Bronchial epithelial cell (primary cell): ENCODE results near the gene RTEL1. TPM values are rescaled to one million over a fixed set of nuclear protein-coding genes. Genes with fewer than 3 reads are reported as not detected.

Experiments used
- DNase-seq: peaks from one replicate; pipeline ENCODE4 v3.0.0-alpha.2; 2010; ENCODE audit warnings: low read depth
- FAIRE-seq: peaks from 2 replicates; lab custom pipeline; 2011; peaks lifted over from hg19 to GRCh38; lab: Jason Lieb, UNC
- H3K27me3 ChIP-seq: 2 replicates; pipeline ENCODE4 v1.5.1; 2011; ENCODE audit warnings: low read length; ENCODE audit not compliant: control insufficient read depth, insufficient read depth
- H3K36me3 ChIP-seq: 2 replicates; pipeline ENCODE4 v1.5.1; 2011; ENCODE audit warnings: low read length; ENCODE audit not compliant: control insufficient read depth, insufficient read depth
- H3K4me3 ChIP-seq: 2 replicates; pipeline ENCODE4 v1.5.1; 2011; ENCODE audit warnings: mild to moderate bottlenecking, low read depth, low read length, control low read depth
- total RNA-seq: library from RNA; depleted of rRNA; stranded (reverse); fragments of >200 nt; gene quantifications from 2 replicates; pipeline ENCODE4 v1.2.1, GENCODE V29; 2014
- TF ChIP-seq, protein P1 (sequence below): IDR thresholded peaks from 2 replicates; pipeline ENCODE4 v1.5.1; 2011; ENCODE audit warnings: mild to moderate bottlenecking, moderate library complexity, low read length, control low read depth, inconsistent platforms; ENCODE audit not compliant: insufficient read depth, severe bottlenecking

Gene RTEL1
- total RNA-seq, 1 donor from 2014 or later = 4.5 TPM

DNA sequence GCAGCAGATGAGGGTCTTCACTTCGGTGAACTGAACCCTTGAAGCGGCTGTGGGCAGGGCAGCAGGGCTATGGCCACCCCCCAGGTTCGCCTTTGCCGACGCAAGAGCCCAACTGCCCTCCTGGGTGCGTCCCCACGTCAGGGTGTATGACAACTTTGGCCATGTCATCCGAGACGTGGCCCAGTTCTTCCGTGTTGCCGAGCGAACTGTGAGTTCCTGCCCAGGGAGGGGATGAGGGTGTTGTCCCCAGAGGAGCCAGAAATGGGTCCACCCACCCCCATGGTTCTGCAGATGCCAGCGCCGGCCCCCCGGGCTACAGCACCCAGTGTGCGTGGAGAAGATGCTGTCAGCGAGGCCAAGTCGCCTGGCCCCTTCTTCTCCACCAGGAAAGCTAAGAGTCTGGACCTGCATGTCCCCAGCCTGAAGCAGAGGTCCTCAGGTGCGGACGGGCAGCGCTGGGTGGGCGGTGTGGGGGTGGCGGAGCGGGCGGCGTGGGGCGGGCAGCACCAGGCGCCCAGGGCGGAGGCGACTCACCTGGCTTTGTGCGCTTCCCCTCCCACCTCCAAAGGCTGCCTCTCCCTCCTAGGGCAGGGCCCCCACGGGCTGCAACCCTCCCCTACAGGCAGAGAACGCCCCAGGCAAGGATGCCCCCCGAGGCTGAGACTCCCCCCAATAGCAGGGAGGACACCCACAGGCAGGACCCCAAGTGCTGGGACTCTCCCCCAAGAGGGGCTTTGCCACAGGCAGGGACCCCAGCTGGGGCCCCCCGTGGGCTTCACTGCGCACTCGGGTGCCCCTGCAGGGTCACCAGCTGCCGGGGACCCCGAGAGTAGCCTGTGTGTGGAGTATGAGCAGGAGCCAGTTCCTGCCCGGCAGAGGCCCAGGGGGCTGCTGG is 32.1 kb downstream of the RTEL1 start:
- no peak for FAIRE-seq

DNA sequence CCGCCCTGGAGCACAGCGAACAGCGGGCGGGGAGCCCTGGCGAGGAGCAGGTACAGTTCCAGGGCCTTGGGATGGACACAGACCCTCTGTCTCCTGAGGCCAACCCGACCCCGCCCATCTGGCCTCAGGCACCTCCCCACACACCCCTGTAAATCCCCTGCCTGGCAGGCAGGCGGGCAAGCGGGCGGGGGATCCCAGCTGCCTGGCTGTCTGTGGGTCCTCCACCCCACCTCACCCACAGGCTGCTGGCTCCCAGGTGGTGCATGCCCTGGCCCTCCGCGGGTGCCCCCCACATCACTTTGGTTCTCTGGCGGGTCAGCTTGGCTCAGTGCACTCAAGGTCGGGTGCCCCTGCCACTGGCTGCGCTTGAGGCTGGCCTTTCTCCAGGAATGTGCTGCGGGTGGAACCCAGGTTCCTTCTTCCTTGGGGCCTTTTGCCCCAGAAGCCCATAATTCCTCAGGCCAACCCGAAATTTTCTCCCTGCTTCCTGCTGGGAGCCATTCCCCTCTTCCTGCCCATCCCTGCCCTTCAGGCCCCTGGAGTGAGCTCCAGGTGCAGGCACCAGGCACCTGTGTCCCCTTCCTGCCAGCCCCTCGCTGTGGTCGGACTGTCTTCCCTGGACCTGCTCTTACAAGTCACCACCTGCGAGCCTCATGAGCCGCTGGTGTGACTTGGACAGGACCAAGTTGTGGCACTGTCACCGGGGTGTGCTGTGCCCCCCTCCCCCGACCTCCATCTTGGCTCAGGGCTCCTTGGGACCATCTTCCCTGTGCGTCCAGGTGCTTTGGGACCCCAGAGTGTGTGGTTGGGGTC is 33.0 kb downstream of the RTEL1 start:
- DNase-seq (no peak), FAIRE-seq (no peak)
- H3K27me3 ChIP-seq = no peaks in the 10 kb centered on the region
- peaks cover 4% of the 10 kb centered on the region for H3K36me3 ChIP-seq
- TF ChIP-seq, protein P1, sequence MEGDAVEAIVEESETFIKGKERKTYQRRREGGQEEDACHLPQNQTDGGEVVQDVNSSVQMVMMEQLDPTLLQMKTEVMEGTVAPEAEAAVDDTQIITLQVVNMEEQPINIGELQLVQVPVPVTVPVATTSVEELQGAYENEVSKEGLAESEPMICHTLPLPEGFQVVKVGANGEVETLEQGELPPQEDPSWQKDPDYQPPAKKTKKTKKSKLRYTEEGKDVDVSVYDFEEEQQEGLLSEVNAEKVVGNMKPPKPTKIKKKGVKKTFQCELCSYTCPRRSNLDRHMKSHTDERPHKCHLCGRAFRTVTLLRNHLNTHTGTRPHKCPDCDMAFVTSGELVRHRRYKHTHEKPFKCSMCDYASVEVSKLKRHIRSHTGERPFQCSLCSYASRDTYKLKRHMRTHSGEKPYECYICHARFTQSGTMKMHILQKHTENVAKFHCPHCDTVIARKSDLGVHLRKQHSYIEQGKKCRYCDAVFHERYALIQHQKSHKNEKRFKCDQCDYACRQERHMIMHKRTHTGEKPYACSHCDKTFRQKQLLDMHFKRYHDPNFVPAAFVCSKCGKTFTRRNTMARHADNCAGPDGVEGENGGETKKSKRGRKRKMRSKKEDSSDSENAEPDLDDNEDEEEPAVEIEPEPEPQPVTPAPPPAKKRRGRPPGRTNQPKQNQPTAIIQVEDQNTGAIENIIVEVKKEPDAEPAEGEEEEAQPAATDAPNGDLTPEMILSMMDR = no peak
- no peak overlapping the region for H3K4me3 ChIP-seq

More for the DNA sequence above, 32.1 kb downstream of the RTEL1 start:
- peaks cover 4% of the 10 kb centered on the region for H3K36me3 ChIP-seq
- H3K4me3 ChIP-seq = no peak overlapping the region
- no peaks in the 10 kb centered on the region for H3K27me3 ChIP-seq
- no peak for DNase-seq
- TF ChIP-seq, protein P1 = no peak

DNA sequence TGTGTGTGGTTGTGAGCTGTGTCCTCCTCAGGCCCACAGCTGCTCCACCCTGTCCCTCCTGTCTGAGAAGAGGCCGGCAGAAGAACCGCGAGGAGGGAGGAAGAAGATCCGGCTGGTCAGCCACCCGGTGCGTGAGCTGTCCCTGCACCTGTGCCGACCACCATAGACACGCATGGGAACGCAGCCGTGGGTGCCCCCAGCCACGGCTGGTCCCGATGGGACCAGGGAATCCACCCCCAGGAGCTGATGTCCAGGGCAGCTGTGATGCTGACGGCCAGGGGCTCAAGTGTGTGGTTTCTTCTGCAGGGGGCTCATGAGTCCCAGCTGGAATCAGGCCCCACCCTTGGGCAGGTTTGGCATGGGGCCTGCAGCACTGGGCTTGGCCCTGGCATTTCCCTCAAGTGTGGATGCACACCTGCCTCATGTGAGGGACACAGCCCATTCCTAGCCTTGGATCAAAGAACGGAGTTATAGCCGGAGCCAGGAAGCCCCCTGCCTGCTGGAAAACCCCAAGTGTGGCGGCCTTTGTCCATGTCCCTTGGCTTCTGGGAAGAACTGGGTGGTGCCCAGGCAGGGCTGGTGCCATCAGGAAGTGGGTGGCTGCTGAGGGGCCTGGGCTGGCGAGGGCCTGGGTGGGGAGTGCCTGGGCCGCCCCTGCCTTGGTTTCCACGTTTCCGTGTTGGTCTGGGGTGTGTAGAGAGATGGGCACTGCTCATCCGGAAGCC is 33.8 kb downstream of the RTEL1 start:
- FAIRE-seq = no peak
- H3K36me3 ChIP-seq = peaks cover 4% of the 10 kb centered on the region
- H3K27me3 ChIP-seq = no peaks in the 10 kb centered on the region
- DNase-seq = no peak
- TF ChIP-seq, protein P1 = no peak
- H3K4me3 ChIP-seq = no peak overlapping the region

DNA sequence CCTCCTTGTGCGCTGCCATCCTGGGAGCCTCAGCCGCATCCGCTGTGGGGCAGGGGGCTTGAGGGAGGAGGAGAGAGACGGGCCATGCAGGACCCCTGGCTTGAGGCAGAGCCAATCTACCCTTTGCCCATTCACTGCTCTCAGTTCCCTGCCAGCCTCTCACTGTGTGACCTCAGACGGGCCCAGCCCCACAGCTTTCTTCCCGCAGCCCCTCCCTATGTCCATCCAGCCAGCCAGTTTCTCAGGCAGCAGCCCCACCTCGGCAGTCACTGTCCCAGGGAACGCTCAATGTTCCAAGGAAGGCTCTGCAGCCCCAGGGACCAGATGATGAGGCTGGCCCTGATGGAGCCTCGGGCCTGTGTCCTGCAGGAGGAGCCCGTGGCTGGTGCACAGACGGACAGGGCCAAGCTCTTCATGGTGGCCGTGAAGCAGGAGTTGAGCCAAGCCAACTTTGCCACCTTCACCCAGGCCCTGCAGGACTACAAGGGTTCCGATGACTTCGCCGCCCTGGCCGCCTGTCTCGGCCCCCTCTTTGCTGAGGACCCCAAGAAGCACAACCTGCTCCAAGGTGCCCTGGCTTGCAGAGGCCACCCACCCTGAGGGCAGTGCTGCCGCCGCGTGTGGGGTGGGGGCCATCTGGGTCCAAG is 34.4 kb downstream of the RTEL1 start:
- H3K4me3 ChIP-seq = no peak overlapping the region
- H3K36me3 ChIP-seq = peaks cover 4% of the 10 kb centered on the region
- no peak for FAIRE-seq
- no peak for DNase-seq
- TF ChIP-seq, protein P1 = no peak
- no peaks in the 10 kb centered on the region for H3K27me3 ChIP-seq

DNA sequence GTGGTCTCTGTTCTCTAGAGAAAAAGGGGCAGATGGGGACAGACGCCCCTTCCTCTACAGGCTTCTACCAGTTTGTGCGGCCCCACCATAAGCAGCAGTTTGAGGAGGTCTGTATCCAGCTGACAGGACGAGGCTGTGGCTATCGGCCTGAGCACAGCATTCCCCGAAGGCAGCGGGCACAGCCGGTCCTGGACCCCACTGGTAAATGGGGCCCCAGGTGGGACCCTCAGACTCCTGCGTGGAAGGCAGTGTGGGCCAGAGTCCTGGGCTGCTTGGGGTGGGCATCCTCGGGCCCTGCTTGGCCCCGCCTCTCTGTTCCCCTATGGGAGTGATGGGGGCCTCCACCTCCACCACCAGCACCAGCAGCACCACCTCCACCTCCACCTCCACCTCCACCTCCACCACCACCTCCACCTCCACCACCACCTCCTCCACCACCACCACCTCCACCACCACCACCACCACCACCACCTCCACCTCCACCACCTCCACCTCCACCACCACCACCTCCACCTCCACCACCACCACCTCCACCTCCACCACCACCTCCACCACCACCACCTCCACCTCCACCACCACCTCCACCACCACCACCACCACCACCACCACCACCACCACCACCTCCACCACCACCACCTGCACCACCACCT is 35.1 kb downstream of the RTEL1 start:
- Histone ChIP-seq H3K36me3 (peaks cover 4% of the 10 kb centered on the region), H3K27me3 (no peaks in the 10 kb centered on the region), H3K4me3 (no peak overlapping the region)
- DNase-seq (no peak), FAIRE-seq (no peak)
- TF ChIP-seq, protein P1 = no peak
